ENCODE data around the gene MAPK11.

MAPK11 gene

DNA sequence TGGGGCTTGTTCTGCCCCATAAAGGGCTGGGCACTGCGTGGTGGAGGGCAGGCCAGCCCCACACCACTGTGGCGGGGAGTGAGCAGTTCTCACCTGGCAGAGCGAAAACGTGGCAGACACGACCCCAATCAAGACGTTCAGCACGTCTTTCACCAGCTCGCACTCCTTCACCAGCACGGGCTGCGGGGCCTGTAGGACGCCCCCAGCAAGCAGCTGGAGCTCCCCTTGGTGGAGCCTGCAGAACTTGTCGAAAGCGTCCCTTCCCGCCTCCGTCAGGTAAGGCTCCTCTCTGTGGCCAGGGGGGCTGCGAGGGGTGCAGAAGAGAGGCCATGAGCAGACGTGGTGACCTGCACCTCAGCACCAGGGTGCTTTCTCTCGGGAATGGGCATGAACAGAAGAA is 37.0 kb downstream of the MAPK11 start:
- Histone ChIP-seq H3K4me1 (ENCODE audit: insufficient read depth, low read length) (no peaks in the 10 kb centered on the region), H4K20me1 (ENCODE audit: insufficient read depth, low read length) (peaks cover 35% of the 10 kb centered on the region), H3K27ac (ENCODE audit: low read length) (no peak overlapping the region), H2AFZ (ENCODE audit: low read depth, low read length) (no peak overlapping the region), H3K79me2 (ENCODE audit: insufficient read depth, low read length) (peaks cover 53% of the 10 kb centered on the region), H3K27me3 (ENCODE audit: insufficient read depth, low read length, poor library complexity) (no peaks in the 10 kb centered on the region), H3K9me3 (ENCODE audit: insufficient read depth, low read length, severe bottlenecking) (no peaks in the 10 kb centered on the region), H3K4me2 (ENCODE audit: insufficient read depth, low read length) (no peak overlapping the region), H3K36me3 (ENCODE audit: insufficient read depth, low read length) (peaks cover 41% of the 10 kb centered on the region), H3K4me3 (ENCODE audit: low read depth in 1 of 2, low read length in 2 of 2) (no peak overlapping the region), H3K9ac (ENCODE audit: low read depth, low read length) (no peak overlapping the region)
- ATAC-seq (ENCODE audit: insufficient read depth, low read depth) (no peak), DNase-seq (no peak)
- no peak for TF ChIP-seq EZH2 (IDR thresholded peaks at IDR 0.05; ENCODE audit: borderline replicate concordance, low read depth, low read length, severe bottlenecking)
- TF ChIP-seq, protein P1, sequence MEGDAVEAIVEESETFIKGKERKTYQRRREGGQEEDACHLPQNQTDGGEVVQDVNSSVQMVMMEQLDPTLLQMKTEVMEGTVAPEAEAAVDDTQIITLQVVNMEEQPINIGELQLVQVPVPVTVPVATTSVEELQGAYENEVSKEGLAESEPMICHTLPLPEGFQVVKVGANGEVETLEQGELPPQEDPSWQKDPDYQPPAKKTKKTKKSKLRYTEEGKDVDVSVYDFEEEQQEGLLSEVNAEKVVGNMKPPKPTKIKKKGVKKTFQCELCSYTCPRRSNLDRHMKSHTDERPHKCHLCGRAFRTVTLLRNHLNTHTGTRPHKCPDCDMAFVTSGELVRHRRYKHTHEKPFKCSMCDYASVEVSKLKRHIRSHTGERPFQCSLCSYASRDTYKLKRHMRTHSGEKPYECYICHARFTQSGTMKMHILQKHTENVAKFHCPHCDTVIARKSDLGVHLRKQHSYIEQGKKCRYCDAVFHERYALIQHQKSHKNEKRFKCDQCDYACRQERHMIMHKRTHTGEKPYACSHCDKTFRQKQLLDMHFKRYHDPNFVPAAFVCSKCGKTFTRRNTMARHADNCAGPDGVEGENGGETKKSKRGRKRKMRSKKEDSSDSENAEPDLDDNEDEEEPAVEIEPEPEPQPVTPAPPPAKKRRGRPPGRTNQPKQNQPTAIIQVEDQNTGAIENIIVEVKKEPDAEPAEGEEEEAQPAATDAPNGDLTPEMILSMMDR (IDR thresholded peaks at IDR 0.05; ENCODE audit: borderline replicate concordance, extremely low read depth, low read length, poor library complexity, severe bottlenecking): no peak

DNA sequence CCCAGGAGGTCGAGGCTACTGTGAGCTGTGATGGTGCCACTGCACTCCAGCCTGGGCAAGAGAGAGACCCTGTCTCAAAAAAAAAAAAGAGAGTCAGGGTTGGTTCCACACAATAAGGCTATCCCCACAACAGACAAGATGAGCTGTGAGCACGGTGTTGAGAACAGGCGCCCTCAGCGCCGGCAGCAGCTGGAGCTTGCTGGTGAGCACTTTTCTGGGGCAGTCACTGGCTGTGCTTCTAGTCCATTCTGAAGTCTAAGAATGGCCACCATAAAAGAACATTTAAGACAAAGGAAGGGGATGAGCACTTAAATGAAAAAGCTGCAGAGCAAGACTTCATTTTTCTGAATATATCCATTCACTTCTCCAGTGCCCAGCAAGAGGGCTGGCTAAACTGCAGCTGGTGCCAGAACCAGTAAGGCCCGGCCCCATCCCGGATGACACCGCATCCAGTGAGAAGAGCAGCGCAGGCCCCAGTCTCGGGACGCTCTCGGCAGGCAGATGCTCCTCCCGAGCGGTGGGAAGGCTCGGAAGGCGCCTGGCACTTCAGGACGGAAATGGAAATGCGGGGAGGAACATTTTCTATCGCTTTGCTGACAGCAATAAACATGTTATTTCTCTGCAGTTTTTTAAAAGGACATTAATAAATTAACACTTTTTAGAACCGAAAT is 37.6 kb downstream of the MAPK11 start:
- Histone ChIP-seq H3K27me3 (ENCODE audit: insufficient read depth, low read length, poor library complexity) (no peaks in the 10 kb centered on the region), H3K4me2 (ENCODE audit: insufficient read depth, low read length) (no peak overlapping the region), H4K20me1 (ENCODE audit: insufficient read depth, low read length) (peaks cover 35% of the 10 kb centered on the region), H3K27ac (ENCODE audit: low read length) (no peak overlapping the region), H3K9me3 (ENCODE audit: insufficient read depth, low read length, severe bottlenecking) (no peaks in the 10 kb centered on the region), H3K9ac (ENCODE audit: low read depth, low read length) (no peak overlapping the region), H3K4me1 (ENCODE audit: insufficient read depth, low read length) (no peaks in the 10 kb centered on the region), H3K4me3 (ENCODE audit: low read depth in 1 of 2, low read length in 2 of 2) (no peak overlapping the region), H2AFZ (ENCODE audit: low read depth, low read length) (no peak overlapping the region), H3K36me3 (ENCODE audit: insufficient read depth, low read length) (peaks cover 48% of the 10 kb centered on the region), H3K79me2 (ENCODE audit: insufficient read depth, low read length) (peaks cover 48% of the 10 kb centered on the region)
- no peak for DNase-seq
- no peak for TF ChIP-seq EZH2 (IDR thresholded peaks at IDR 0.05; ENCODE audit: borderline replicate concordance, low read depth, low read length, severe bottlenecking)
- TF ChIP-seq, protein P1 (IDR thresholded peaks at IDR 0.05; ENCODE audit: borderline replicate concordance, extremely low read depth, low read length, poor library complexity, severe bottlenecking): no peak
- no peak for ATAC-seq (ENCODE audit: insufficient read depth, low read depth)

DNA sequence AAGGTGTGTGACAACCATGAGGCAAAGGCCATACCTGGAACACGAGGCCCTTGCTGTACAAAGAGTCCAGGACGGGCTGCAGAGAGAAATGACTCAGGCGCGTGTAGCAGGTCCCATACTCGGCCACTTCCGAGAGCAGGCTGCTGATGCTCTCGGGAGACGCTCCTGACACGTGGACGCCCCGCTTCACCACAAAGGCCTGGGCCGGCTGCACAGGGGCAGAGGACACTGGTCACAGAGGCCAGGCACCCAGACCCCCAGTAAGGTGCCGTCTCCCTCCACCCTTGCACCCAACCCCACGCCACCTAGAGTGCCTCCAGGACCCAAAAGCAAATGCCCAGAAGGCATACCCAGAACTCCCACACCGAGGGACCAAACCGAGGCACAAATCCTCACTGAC is 40.8 kb downstream of the MAPK11 start:
- Histone ChIP-seq H3K36me3 (ENCODE audit: insufficient read depth, low read length) (peaks cover 55% of the 10 kb centered on the region), H2AFZ (ENCODE audit: low read depth, low read length) (no peak overlapping the region), H3K9ac (ENCODE audit: low read depth, low read length) (no peak overlapping the region), H4K20me1 (ENCODE audit: insufficient read depth, low read length) (peaks cover 33% of the 10 kb centered on the region), H3K9me3 (ENCODE audit: insufficient read depth, low read length, severe bottlenecking) (no peaks in the 10 kb centered on the region), H3K27me3 (ENCODE audit: insufficient read depth, low read length, poor library complexity) (no peaks in the 10 kb centered on the region), H3K27ac (ENCODE audit: low read length) (no peak overlapping the region), H3K79me2 (ENCODE audit: insufficient read depth, low read length) (peaks cover 18% of the 10 kb centered on the region), H3K4me2 (ENCODE audit: insufficient read depth, low read length) (no peak overlapping the region), H3K4me3 (ENCODE audit: low read depth in 1 of 2, low read length in 2 of 2) (no peak overlapping the region), H3K4me1 (ENCODE audit: insufficient read depth, low read length) (no peaks in the 10 kb centered on the region)
- no peak for DNase-seq
- no peak for ATAC-seq (ENCODE audit: insufficient read depth, low read depth)
- no peak for TF ChIP-seq EZH2 (IDR thresholded peaks at IDR 0.05; ENCODE audit: borderline replicate concordance, low read depth, low read length, severe bottlenecking)
- TF ChIP-seq, protein P1 (IDR thresholded peaks at IDR 0.05; ENCODE audit: borderline replicate concordance, extremely low read depth, low read length, poor library complexity, severe bottlenecking): no peak

All from DND-41 (cell line).